Uterus (tissue), 4 donors: ENCODE data around the gene GALNT2. TPM values are rescaled to one million over a fixed set of nuclear protein-coding genes. Genes with fewer than 3 reads are reported as not detected.

Experiments used
- DNase-seq, 2 donors: peaks; one replicate each; pipeline ENCODE4 v3.0.0-alpha.2; 2019 to 2020
- H3K27ac ChIP-seq, 2 donors: fragments of 200-600 bp; sonication (generic); 1 replicate in 1 of 2; 2 replicates in 1 of 2; pipeline ENCODE4 v1.5.1; 2016 to 2018
- H3K27me3 ChIP-seq, 2 donors: fragments of 200-600 bp; sonication (generic); one replicate each; pipeline ENCODE4 v1.5.1; 2018 to 2019; ENCODE audit warnings: control low read depth in 1 of 2
- H3K36me3 ChIP-seq, 2 donors: fragments of 200-600 bp; sonication (generic); one replicate each; pipeline ENCODE4 v1.5.1; 2019; ENCODE audit warnings: control low read depth in 1 of 2
- H3K4me1 ChIP-seq, 2 donors: fragments of 200-600 bp; sonication (generic); one replicate each; pipeline ENCODE4 v1.5.1; 2018 to 2019; ENCODE audit warnings: control low read depth in 1 of 2
- H3K4me3 ChIP-seq, 2 donors: fragments of 200-600 bp; sonication (generic); 1 replicate in 1 of 2; 2 replicates in 1 of 2; pipeline ENCODE4 v1.5.1; 2018 to 2019; ENCODE audit warnings: mild to moderate bottlenecking in 1 of 2
- H3K9me3 ChIP-seq, 2 donors: fragments of 200-600 bp; sonication (generic); one replicate each; pipeline ENCODE4 v1.5.1; 2019; ENCODE audit warnings: control low read depth in 1 of 2
- POLR2A ChIP-seq, 2 donors: fragments of 450-650 bp; IDR thresholded peaks; one replicate each; pipeline ENCODE4 v1.6.1; 2016; ENCODE audit warnings: antibody characterized with exemption in 2 of 2, mild to moderate bottlenecking in 1 of 2, moderate library complexity in 1 of 2
- intact Hi-C: fragments of 100-400 bp; cut with DNase I; formaldehyde crosslinking; loops from one replicate; pipeline ENCODE4 v1.15.1; 2023; ENCODE audit warnings: low total_unique reads
- total RNA-seq, 4 donors: library from RNA; depleted of rRNA in 3 of 4; stranded (reverse); fragments of >200 nt in 3 of 4; gene quantifications; one replicate each; pipeline versions ENCODE4 v1.1.0 to v1.2.4, GENCODE V29; 2014 to 2023
- TF ChIP-seq, protein P1 (sequence below), 4 experiments: fragments of 200-600 bp in 2 of 4; fragments of 450-650 bp in 2 of 4; sonication (generic) in 2 of 4; IDR thresholded peaks; one replicate each; pipeline ENCODE4 v1.5.1; 2016 to 2019; ENCODE audit warnings: antibody characterized with exemption in 4 of 4, mild to moderate bottlenecking in 2 of 4, moderate library complexity in 1 of 4
- donor health status: DM: yes; HTN: yes; CAD: no.

GALNT2 gene
- total RNA-seq, 4 donors from 2014 or later, result 13.6 to 51.6 (median 39.6) TPM

DNA sequence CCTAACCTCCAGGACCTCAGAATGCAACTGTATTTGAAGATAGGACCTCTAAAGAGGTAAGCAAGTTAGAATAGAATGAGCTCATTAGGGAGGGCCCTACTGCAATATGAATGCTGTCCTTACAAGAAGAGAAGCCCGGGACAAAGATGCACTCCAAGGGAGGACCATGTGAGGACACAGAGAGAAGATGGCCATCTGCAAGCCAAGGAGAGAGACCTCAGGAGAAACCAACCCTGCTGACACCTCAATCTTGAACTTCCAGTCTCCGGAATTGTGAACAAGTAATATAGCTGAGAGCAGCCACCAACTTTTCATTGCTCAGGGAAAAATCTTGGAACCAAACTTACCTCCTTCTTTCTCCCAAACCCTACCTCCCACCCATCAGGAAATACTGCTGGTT, 15.0 kb upstream of the GALNT2 start:
- Histone ChIP-seq H3K36me3 (no peaks in the 10 kb centered on the region), H3K4me1 (no peaks in the 10 kb centered on the region), H3K27me3 (no peaks in the 10 kb centered on the region), H3K27ac (no peak overlapping the region), H3K9me3 (no peaks in the 10 kb centered on the region), H3K4me3 (no peak overlapping the region)
- no peak for DNase-seq
- intact Hi-C loops, result no loop called here
- TF ChIP-seq, protein P1, sequence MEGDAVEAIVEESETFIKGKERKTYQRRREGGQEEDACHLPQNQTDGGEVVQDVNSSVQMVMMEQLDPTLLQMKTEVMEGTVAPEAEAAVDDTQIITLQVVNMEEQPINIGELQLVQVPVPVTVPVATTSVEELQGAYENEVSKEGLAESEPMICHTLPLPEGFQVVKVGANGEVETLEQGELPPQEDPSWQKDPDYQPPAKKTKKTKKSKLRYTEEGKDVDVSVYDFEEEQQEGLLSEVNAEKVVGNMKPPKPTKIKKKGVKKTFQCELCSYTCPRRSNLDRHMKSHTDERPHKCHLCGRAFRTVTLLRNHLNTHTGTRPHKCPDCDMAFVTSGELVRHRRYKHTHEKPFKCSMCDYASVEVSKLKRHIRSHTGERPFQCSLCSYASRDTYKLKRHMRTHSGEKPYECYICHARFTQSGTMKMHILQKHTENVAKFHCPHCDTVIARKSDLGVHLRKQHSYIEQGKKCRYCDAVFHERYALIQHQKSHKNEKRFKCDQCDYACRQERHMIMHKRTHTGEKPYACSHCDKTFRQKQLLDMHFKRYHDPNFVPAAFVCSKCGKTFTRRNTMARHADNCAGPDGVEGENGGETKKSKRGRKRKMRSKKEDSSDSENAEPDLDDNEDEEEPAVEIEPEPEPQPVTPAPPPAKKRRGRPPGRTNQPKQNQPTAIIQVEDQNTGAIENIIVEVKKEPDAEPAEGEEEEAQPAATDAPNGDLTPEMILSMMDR (IDR thresholded peaks at IDR 0.05), result no peak
- TF ChIP-seq POLR2A (IDR thresholded peaks at IDR 0.05), result no peak

DNA sequence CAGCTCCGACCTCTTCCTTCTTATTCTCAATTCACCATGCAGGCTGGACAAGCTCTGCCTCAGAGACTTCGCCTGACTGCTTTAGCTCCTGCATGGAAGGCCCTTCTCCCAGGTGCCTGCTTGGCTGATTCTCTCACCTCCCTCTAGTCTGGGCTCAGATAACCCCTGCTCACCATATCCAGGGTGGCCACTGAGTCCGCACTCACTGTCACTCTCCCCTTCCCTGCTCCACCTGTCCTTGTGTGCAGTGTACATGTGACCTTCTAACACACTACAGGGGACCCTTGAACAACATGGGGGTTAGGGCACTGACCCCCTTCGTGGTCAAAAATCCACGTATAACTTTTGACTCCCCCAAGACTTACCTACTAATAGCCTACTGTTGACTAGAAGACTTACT, 14.4 kb upstream of the GALNT2 start:
- Histone ChIP-seq H3K27ac (no peak overlapping the region), H3K9me3 (no peaks in the 10 kb centered on the region), H3K4me3 (no peak overlapping the region), H3K4me1 (no peaks in the 10 kb centered on the region), H3K36me3 (no peaks in the 10 kb centered on the region), H3K27me3 (no peaks in the 10 kb centered on the region)
- intact Hi-C loops, result no loop called here
- DNase-seq, result no peak
- TF ChIP-seq, protein P1 (IDR thresholded peaks at IDR 0.05), result no peak
- no peak for TF ChIP-seq POLR2A (IDR thresholded peaks at IDR 0.05)

DNA sequence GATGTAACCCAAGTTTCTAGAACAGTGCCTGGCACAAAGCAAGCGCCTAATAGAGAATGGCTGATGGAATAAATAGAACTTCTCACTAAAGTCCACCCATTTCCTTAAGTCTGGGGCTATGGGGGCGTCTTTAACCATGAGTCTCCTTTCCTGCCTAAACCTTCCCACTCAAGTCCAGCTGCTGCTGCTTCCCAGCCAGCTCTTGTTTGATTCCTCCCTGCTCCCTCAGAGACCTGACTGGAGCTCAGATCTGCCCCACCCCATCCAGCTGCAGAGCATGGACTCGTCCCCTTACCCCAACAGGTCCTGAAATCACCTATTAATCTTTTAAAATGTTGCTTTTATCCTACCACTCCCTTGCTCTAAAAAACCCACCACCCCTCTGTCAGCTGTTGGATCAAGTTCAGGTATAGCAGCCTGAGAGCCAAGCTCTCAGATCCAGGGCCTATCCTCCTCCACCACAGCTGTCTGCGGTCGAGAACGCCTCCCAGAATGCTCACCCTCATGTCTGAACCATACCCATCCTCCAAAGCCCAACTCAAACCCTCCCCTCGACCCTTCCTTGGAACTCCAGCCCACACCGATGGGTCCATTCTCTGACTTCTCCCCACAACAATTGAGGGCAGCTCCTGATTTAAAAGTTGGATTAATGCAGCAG, 12.8 kb upstream of the GALNT2 start:
- H3K36me3 ChIP-seq, result no peaks in the 10 kb centered on the region
- intact Hi-C loops, result no loop called here
- H3K27ac ChIP-seq, result no peak overlapping the region
- DNase-seq, result no peak
- TF ChIP-seq, protein P1 (IDR thresholded peaks at IDR 0.05), result no peak
- TF ChIP-seq POLR2A (IDR thresholded peaks at IDR 0.05), result no peak
- H3K27me3 ChIP-seq, result no peaks in the 10 kb centered on the region
- H3K4me1 ChIP-seq, result no peaks in the 10 kb centered on the region
- no peak overlapping the region for H3K4me3 ChIP-seq
- H3K9me3 ChIP-seq, result no peaks in the 10 kb centered on the region

DNA sequence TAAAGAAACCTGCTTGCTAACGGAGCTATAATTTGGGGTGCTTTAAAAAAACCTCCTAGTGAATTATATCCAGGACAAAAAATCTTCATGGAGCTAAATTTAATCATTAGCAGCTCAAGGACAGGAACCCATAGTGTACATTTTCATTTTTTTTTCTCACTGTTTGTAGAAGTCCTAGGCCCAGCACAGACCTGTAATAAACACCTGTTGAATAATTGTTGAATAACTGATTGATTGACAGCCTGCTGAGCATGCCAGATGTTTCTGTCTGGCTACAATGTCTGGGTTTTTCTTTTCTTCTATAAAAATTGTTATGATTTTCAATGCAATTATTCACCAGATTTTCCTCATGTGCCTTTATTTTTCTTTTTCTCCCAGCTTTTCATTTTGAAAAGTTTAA, 10.9 kb upstream of the GALNT2 start:
- Histone ChIP-seq H3K9me3 (no peaks in the 10 kb centered on the region), H3K4me1 (no peaks in the 10 kb centered on the region), H3K4me3 (no peak overlapping the region), H3K36me3 (no peaks in the 10 kb centered on the region), H3K27ac (no peak overlapping the region), H3K27me3 (no peaks in the 10 kb centered on the region)
- TF ChIP-seq POLR2A (IDR thresholded peaks at IDR 0.05), result no peak
- TF ChIP-seq, protein P1 (IDR thresholded peaks at IDR 0.05), result no peak
- intact Hi-C loops, result no loop called here
- no peak for DNase-seq

DNA sequence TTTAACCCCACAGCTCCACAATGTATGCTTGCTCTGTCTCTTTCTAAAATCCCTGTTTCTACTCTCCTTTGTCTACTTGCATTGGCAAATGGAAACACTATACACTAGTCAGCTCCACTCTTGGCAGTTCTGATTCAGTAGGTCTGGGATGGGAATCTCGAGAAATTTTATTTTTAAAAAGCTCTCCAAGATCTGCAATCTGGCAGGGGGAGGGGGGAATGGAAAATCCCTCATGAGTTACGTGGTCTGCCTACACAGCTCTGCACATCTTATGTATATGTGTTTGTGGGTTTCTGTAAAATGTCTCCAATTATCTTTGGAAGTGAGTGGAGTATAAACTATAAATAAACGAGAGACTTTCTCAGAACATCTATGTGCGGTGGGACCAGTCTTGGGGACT, 9.9 kb upstream of the GALNT2 start:
- TF ChIP-seq POLR2A (IDR thresholded peaks at IDR 0.05), result no peak
- TF ChIP-seq, protein P1 (IDR thresholded peaks at IDR 0.05), result no peak
- Histone ChIP-seq H3K27me3 (no peaks in the 10 kb centered on the region), H3K36me3 (no peaks in the 10 kb centered on the region), H3K9me3 (no peaks in the 10 kb centered on the region), H3K27ac (no peak overlapping the region), H3K4me3 (no peak overlapping the region), H3K4me1 (no peaks in the 10 kb centered on the region)
- intact Hi-C loops, result no loop called here
- no peak for DNase-seq
